NB4 (cell line): ENCODE results near the gene DAP.

ENCODE experiments used
- CTCF ChIP-seq: IDR thresholded peaks from one replicate; pipeline ENCODE4 v1.5.1; 2012; ENCODE audit warnings: low read depth, low read length
- MAX ChIP-seq: IDR thresholded peaks from 2 replicates; pipeline ENCODE4 v1.6.1; 2011; ENCODE audit warnings: low read depth, low read length
- MYC ChIP-seq: IDR thresholded peaks from 2 replicates; pipeline ENCODE4 v1.6.1; 2011; ENCODE audit warnings: low read depth, low read length
- POLR2A ChIP-seq: IDR thresholded peaks from 2 replicates; pipeline ENCODE4 v1.6.1; 2011; ENCODE audit warnings: mild to moderate bottlenecking; ENCODE audit not compliant: insufficient read length; ENCODE audit errors: extremely low read depth

GRCh38 chr5:10684303-10685086, 76.5 kb downstream of the DAP start:
- TF ChIP-seq CTCF (no peak), POLR2A (no peak), MAX (no peak), MYC (no peak)
